GM12878 (cell line): ENCODE measurements around the gene METRNL. TPM values are rescaled to one million over a fixed set of nuclear protein-coding genes. Genes with fewer than 3 reads are reported as not detected.

ENCODE experiments used
- ATAC-seq: fragments of 200-7000 bp; cut with Tn5 transposase; 3 replicates; pipeline ENCODE4 v1.9.1; 2020; ENCODE audit warnings: mild to moderate bottlenecking, moderate library complexity
- BruUV-seq: library from RNA; stranded (reverse); fragments of 400-500 nt; replicated peaks from 2 replicates; lab custom pipeline; 2021; lab: Mats Ljungman, UMichigan
- CTCF ChIA-PET: fragments of 300-600 bp; sonication (Branson Sonifier 250); formaldehyde crosslinking; extraction: SDS; loops from one replicate; lab custom pipeline; 2021; ENCODE audit warnings: inconsistent platforms; lab: Yijun Ruan, JAX
- POLR2A ChIA-PET: fragments of 350-600 bp; formaldehyde crosslinking; extraction: SDS; loops from one replicate; lab custom pipeline; 2021; ENCODE audit warnings: inconsistent platforms; lab: Charles Lee
- RAD21 ChIA-PET: fragments of 300-600 bp; sonication (Branson Sonifier 250); formaldehyde crosslinking; loops from one replicate; lab custom pipeline; 2023; ENCODE audit warnings: antibody characterized with exemption; ENCODE audit not compliant: unreplicated experiment; lab: Charles Lee
- SMC1A ChIA-PET: fragments of 300-600 bp; sonication (Branson Sonifier 250); formaldehyde crosslinking; loops from one replicate; lab custom pipeline; 2023; ENCODE audit not compliant: unreplicated experiment, uncharacterized antibody; lab: Charles Lee
- DNase-seq: peaks from one replicate; pipeline ENCODE4 v3.0.0-alpha.2; 2011; ENCODE audit warnings: low read depth, low spot score
- FAIRE-seq: peaks from 3 replicates; lab custom pipeline; 2011; peaks lifted over from hg19 to GRCh38; lab: Jason Lieb, UNC
- H2AFZ ChIP-seq: 2 replicates; pipeline ENCODE4 v1.6.0; 2011; ENCODE audit warnings: low read depth, low read length, control low read depth; ENCODE audit not compliant: control insufficient read depth
- H3K27ac ChIP-seq: 2 replicates; pipeline ENCODE4 v1.5.1; 2011; ENCODE audit warnings: control low read depth; ENCODE audit not compliant: control insufficient read depth, insufficient read depth
- H3K27me3 ChIP-seq, 2 experiments: replicated peaks in 1 of 2; 2 replicates each; pipeline versions ENCODE4 v1.6.0 to v1.6.1; 2011; ENCODE audit warnings: low read length in 1 of 2; ENCODE audit not compliant: control insufficient read depth in 2 of 2, insufficient read depth in 2 of 2
- H3K36me3 ChIP-seq, 2 experiments: 2 replicates each; pipeline ENCODE4 v1.5.1; 2011; ENCODE audit warnings: low read length in 1 of 2; ENCODE audit not compliant: control insufficient read depth in 2 of 2, insufficient read depth in 2 of 2
- H3K4me1 ChIP-seq: 2 replicates; pipeline ENCODE4 v1.6.1; 2011; ENCODE audit warnings: mild to moderate bottlenecking, low read length, moderate library complexity, mixed read lengths; ENCODE audit not compliant: control insufficient read depth, insufficient read depth
- H3K4me2 ChIP-seq: 2 replicates; pipeline ENCODE4 v1.6.0; 2011; ENCODE audit warnings: control low read depth; ENCODE audit not compliant: control insufficient read depth, insufficient read depth
- H3K4me3 ChIP-seq: fragments of 200-600 bp; sonication (generic); 2 replicates; pipeline ENCODE4 v1.5.1; 2016
- H3K79me2 ChIP-seq: 2 replicates; pipeline ENCODE4 v1.6.0; 2011; ENCODE audit warnings: low read length; ENCODE audit not compliant: control insufficient read depth, insufficient read depth
- H3K9ac ChIP-seq: 2 replicates; pipeline ENCODE4 v1.8.0; 2011; ENCODE audit warnings: low read length, control low read depth, mixed read lengths; ENCODE audit not compliant: control insufficient read depth, insufficient read depth
- H3K9me3 ChIP-seq: replicated peaks from 3 replicates; pipeline ENCODE4 v1.5.1; 2011; ENCODE audit warnings: mild to moderate bottlenecking, low read length; ENCODE audit not compliant: control insufficient read depth, insufficient read depth
- H4K20me1 ChIP-seq: 2 replicates; pipeline ENCODE4 v1.6.0; 2011; ENCODE audit not compliant: control insufficient read depth, insufficient read depth
- BCL3 ChIP-seq: IDR thresholded peaks from 2 replicates; pipeline ENCODE4 v1.6.1; 2011; ENCODE audit warnings: borderline replicate concordance, low read depth, mild to moderate bottlenecking, moderate library complexity, low read length; ENCODE audit not compliant: insufficient read depth, poor library complexity, severe bottlenecking
- PBX3 ChIP-seq: IDR thresholded peaks from 2 replicates; pipeline ENCODE4 v1.6.1; 2011; ENCODE audit warnings: mild to moderate bottlenecking, low read depth, low read length, moderate library complexity; ENCODE audit not compliant: insufficient replicate concordance
- TCF3 ChIP-seq: IDR thresholded peaks from 2 replicates; pipeline ENCODE4 v1.6.1; 2012; ENCODE audit warnings: low read depth, mild to moderate bottlenecking, low read length, borderline replicate concordance; ENCODE audit not compliant: insufficient read depth
- ZNF622 ChIP-seq: fragments of 450-650 bp; IDR thresholded peaks from 2 replicates; pipeline ENCODE4 v1.6.1; 2017; ENCODE audit warnings: mild to moderate bottlenecking, inconsistent platforms
- WGBS: methylation state at CpG from one replicate; pipeline ENCODE4 v1.1.6; 2016; ENCODE audit warnings: low lambda C conversion rate; ENCODE audit not compliant: insufficient replicate concordance, insufficient coverage; ENCODE audit errors: missing lambda C conversion rate; 5-methylcytosine and 5-hydroxymethylcytosine counted together
- in situ Hi-C: fragments of 300-500 bp; cut with MboI; formaldehyde crosslinking; loops from 9 replicates; pipeline ENCODE4 v1.14.3; 2018; ENCODE audit warnings: mixed read lengths
- intact Hi-C: fragments of 100-400 bp; cut with micrococcal nuclease; formaldehyde crosslinking; loops from one replicate; pipeline ENCODE4 v1.14.2; 2022; ENCODE audit not compliant: unreplicated experiment
- polyA plus RNA-seq, 11 experiments: library from polyadenylated mRNA; depleted of rRNA in 4 of 11; unstranded in 6 of 11; stranded (reverse) in 5 of 11; fragments of >200 nt; fragmentation: Nextera tagmentation in 4 of 11; fragmentation: Illumina TruSeq in 1 of 11; extraction: Ambion mirVana in 4 of 11; extraction: Trizol in 1 of 11; gene quantifications; 1 replicate in 1 of 11; 2 replicates in 10 of 11; pipeline versions ENCODE4 v1.2.1 to v1.2.3, GENCODE V29; 2011 to 2016; ENCODE audit warnings: inconsistent platforms in 2 of 11, missing spikeins in 2 of 11, low read depth in 1 of 11
- total RNA-seq, 4 experiments: library from RNA; depleted of rRNA in 3 of 4; stranded (reverse); fragments of >200 nt in 3 of 4; fragmentation: Illumina TruSeq in 1 of 4; extraction: Trizol in 1 of 4; gene quantifications; 2 replicates each; pipeline versions ENCODE4 v1.2.1 to v1.2.3, GENCODE V29; 2013 to 2021

The METRNL gene
- total and polyA plus RNA-seq, 10 of the 15 experiments (the other 5 are each of a cell fraction or from before 2014, with no cell fraction given), result 0.05 to 3.7 (median 0.48) TPM; not detected in 2

GRCh38 chr17:83070800-83071341 lies 8.5 kb upstream of the METRNL start:
- WGBS, result 43% methylated on average over 16 of the region's 16 CpGs
- TF ChIP-seq ZNF622, result no peak
- TF ChIP-seq TCF3, result peak; percentile 75
- peak; percentile 99 for TF ChIP-seq BCL3
- TF ChIP-seq PBX3, result peak; percentile 52
- TF ChIP-seq, all 136 proteins: peak for 3
- Histone ChIP-seq H3K27ac (no peak overlapping the region), H3K9me3 (no peaks in the 10 kb centered on the region), H3K4me2 (no peak overlapping the region), H3K4me3 (no peak overlapping the region), H3K27me3 (no peaks in the 10 kb centered on the region; a peak in 1 of 4 replicates), H2AFZ (no peak overlapping the region), H3K9ac (no peak overlapping the region), H3K36me3 (no peaks in the 10 kb centered on the region), H3K4me1 (no peaks in the 10 kb centered on the region), H4K20me1 (no peaks in the 10 kb centered on the region), H3K79me2 (no peaks in the 10 kb centered on the region)
- no peak for FAIRE-seq
- ATAC-seq, result no peak
- no TSS peak for BruUV-seq
- ChIA-PET SMC1A (no interaction called here), POLR2A (no interaction called here), RAD21 (no interaction called here), CTCF (no interaction called here)
- intact Hi-C loops (no loop called here), in situ Hi-C loops (no loop called here)
- DNase-seq, result no peak
